Gastrocnemius medialis (tissue), 4 donors: Measurements from ENCODE around the gene OBP2A.

Experiments
- CTCF ChIP-seq, 5 experiments: fragments of 450-650 bp in 3 of 5; fragments of 200-600 bp in 2 of 5; sonication (generic) in 2 of 5; IDR thresholded peaks in 4 of 5; conservative IDR thresholded peaks in 1 of 5; 1 replicate in 4 of 5; 2 replicates in 1 of 5; pipeline ENCODE4 v1.5.1; 2016 to 2019; ENCODE audit warnings: antibody characterized with exemption in 5 of 5, mild to moderate bottlenecking in 3 of 5, moderate library complexity in 3 of 5
- POLR2A ChIP-seq, 2 donors: fragments of 450-650 bp; IDR thresholded peaks; one replicate each; pipeline ENCODE4 v1.6.1; 2017; ENCODE audit warnings: antibody characterized with exemption in 2 of 2, mild to moderate bottlenecking in 2 of 2, moderate library complexity in 2 of 2

- TF ChIP-seq POLR2A (IDR thresholded peaks at IDR 0.05) (no peak), CTCF (IDR thresholded peaks at IDR 0.05 in 4 of 5, conservative IDR thresholded peaks at IDR 0.05 in 1 of 5) (no peak)
Measured at GRCh38 chr9:135551031-135551430, 5.1 kb downstream of the OBP2A start.
